Smooth muscle cell (in vitro differentiated cells): ENCODE data around the gene ZNF587. TPM values are rescaled to one million over a fixed set of nuclear protein-coding genes. Genes with fewer than 3 reads are reported as not detected.

Experiments
- DNase-seq: peaks from one replicate; lab custom pipeline; 2025; ENCODE audit not compliant: unreplicated experiment; lab: John Stamatoyannopoulos, UW
- H2AFZ ChIP-seq: fragments of 200-600 bp; sonication (generic); 2 replicates; pipeline ENCODE4 v1.6.0; 2016; ENCODE audit warnings: antibody characterized with exemption, low read depth, mild to moderate bottlenecking
- H3F3A ChIP-seq: fragments of 200-600 bp; sonication (generic); 2 replicates; pipeline ENCODE4 v1.6.0; 2017; ENCODE audit warnings: antibody characterized with exemption, low read depth
- H3K27ac ChIP-seq: fragments of 200-600 bp; sonication (generic); 2 replicates; pipeline ENCODE4 v1.5.1; 2016; ENCODE audit warnings: low read depth, mild to moderate bottlenecking
- H3K27me3 ChIP-seq: fragments of 200-600 bp; sonication (generic); 2 replicates; pipeline ENCODE4 v1.6.1; 2016; ENCODE audit warnings: low read depth, mild to moderate bottlenecking
- H3K36me3 ChIP-seq: fragments of 200-600 bp; sonication (generic); 2 replicates; pipeline ENCODE4 v1.5.1; 2016; ENCODE audit warnings: low read depth
- H3K4me1 ChIP-seq: fragments of 200-600 bp; sonication (generic); 2 replicates; pipeline ENCODE4 v1.5.1; 2016; ENCODE audit warnings: low read depth
- H3K4me2 ChIP-seq: fragments of 200-600 bp; sonication (generic); 2 replicates; pipeline ENCODE4 v1.6.0; 2016; ENCODE audit warnings: mild to moderate bottlenecking
- H3K4me3 ChIP-seq: fragments of 200-600 bp; sonication (generic); 2 replicates; pipeline ENCODE4 v1.5.1; 2016; ENCODE audit warnings: mild to moderate bottlenecking
- H3K79me2 ChIP-seq: fragments of 200-600 bp; sonication (generic); 2 replicates; pipeline ENCODE4 v1.6.0; 2016; ENCODE audit warnings: low read depth, mild to moderate bottlenecking
- H3K9ac ChIP-seq: fragments of 200-600 bp; sonication (generic); 2 replicates; pipeline ENCODE4 v1.6.0; 2016; ENCODE audit warnings: low read depth
- H3K9me3 ChIP-seq: fragments of 200-600 bp; sonication (generic); replicated peaks from 2 replicates; pipeline ENCODE4 v1.5.1; 2016; ENCODE audit warnings: low read depth
- H4K20me1 ChIP-seq: fragments of 200-600 bp; sonication (generic); 2 replicates; pipeline ENCODE4 v1.6.0; 2016; ENCODE audit warnings: low read depth
- CTCF ChIP-seq: fragments of 200-600 bp; sonication (generic); IDR thresholded peaks from 2 replicates; pipeline ENCODE4 v1.5.1; 2017; ENCODE audit warnings: borderline replicate concordance, mild to moderate bottlenecking, antibody characterized with exemption; ENCODE audit not compliant: insufficient read depth, poor library complexity, severe bottlenecking
- WGBS: methylation state at CpG from one replicate; pipeline ENCODE4 v1.1.7; 2016; ENCODE audit warnings: low lambda C conversion rate; 5-methylcytosine and 5-hydroxymethylcytosine counted together
- polyA plus RNA-seq: library from polyadenylated mRNA; unstranded; fragments of >200 nt; fragmentation: Nextera tagmentation; extraction: Ambion mirVana; gene quantifications from 2 replicates; pipeline ENCODE4 v1.2.1, GENCODE V29; 2016
- total RNA-seq: library from RNA; depleted of rRNA; stranded (reverse); fragments of >200 nt; gene quantifications from 2 replicates; pipeline ENCODE4 v1.2.3, GENCODE V29; 2014

The ZNF587 gene
- total and polyA plus RNA-seq, 2 experiments from 2014 or later: 3.9 to 13.9 TPM

- no peaks in the 10 kb centered on the region for H3F3A ChIP-seq
- H3K27me3 ChIP-seq: no peaks in the 10 kb centered on the region
- H3K9me3 ChIP-seq: no peaks in the 10 kb centered on the region
- H3K4me3 ChIP-seq: no peak overlapping the region
- H3K4me2 ChIP-seq: no peak overlapping the region
- DNase-seq: no peak
- no peak for TF ChIP-seq CTCF
- H3K36me3 ChIP-seq: no peaks in the 10 kb centered on the region
- H2AFZ ChIP-seq: no peak overlapping the region
- no peak overlapping the region for H3K27ac ChIP-seq
- peaks cover 13% of the 10 kb centered on the region for H3K4me1 ChIP-seq
- 79% methylated on average over 3 of the region's 3 CpGs for WGBS
- no peak overlapping the region for H3K9ac ChIP-seq
- H4K20me1 ChIP-seq: peaks cover 7% of the 10 kb centered on the region
- peaks cover 55% of the 10 kb centered on the region for H3K79me2 ChIP-seq
These were observed 36.4 kb downstream of the ZNF587 start for GRCh38 chr19:57886046-57886445.

GRCh38 chr19:57887195-57887941, 37.7 kb downstream of the ZNF587 start:
- H3K4me2 ChIP-seq: peak overlapping the region; percentile 91
- TF ChIP-seq CTCF: no peak
- H3K4me1 ChIP-seq: peaks cover 13% of the 10 kb centered on the region
- no peaks in the 10 kb centered on the region for H3K27me3 ChIP-seq
- no peak for DNase-seq
- peak overlapping the region; percentile 75 for H3K4me3 ChIP-seq
- peak overlapping the region; percentile 83 for H3K9ac ChIP-seq
- no peaks in the 10 kb centered on the region for H3K9me3 ChIP-seq
- 8% methylated on average over 6 of the region's 6 CpGs for WGBS
- H3K27ac ChIP-seq: peak overlapping the region; percentile 95
- peaks cover 55% of the 10 kb centered on the region for H3K79me2 ChIP-seq
- H4K20me1 ChIP-seq: peaks cover 7% of the 10 kb centered on the region
- H3K36me3 ChIP-seq: no peaks in the 10 kb centered on the region
- H2AFZ ChIP-seq: no peak overlapping the region
- H3F3A ChIP-seq: no peaks in the 10 kb centered on the region

- no peaks in the 10 kb centered on the region for H3K36me3 ChIP-seq
- no peaks in the 10 kb centered on the region for H3K9me3 ChIP-seq
- peak overlapping the region; percentile 91 for H3K4me2 ChIP-seq
- no peaks in the 10 kb centered on the region for H3K27me3 ChIP-seq
- peaks cover 13% of the 10 kb centered on the region for H3K4me1 ChIP-seq
- H3K27ac ChIP-seq: peak overlapping the region; percentile 95
- DNase-seq: no peak
- no peaks in the 10 kb centered on the region for H3F3A ChIP-seq
- peaks cover 7% of the 10 kb centered on the region for H4K20me1 ChIP-seq
- H3K4me3 ChIP-seq: peak overlapping the region; percentile 75
- H3K79me2 ChIP-seq: peaks cover 49% of the 10 kb centered on the region
- H2AFZ ChIP-seq: peak overlapping the region; percentile 57
- WGBS: 2% methylated on average over 8 of the region's 8 CpGs
- TF ChIP-seq CTCF: no peak
- H3K9ac ChIP-seq: peak overlapping the region; percentile 83
These were observed 38.5 kb downstream of the ZNF587 start for GRCh38 chr19:57888107-57888559.
